ENCODE data around the gene MLN.

Gene MLN

GRCh38 chr6:33813990-33814985 lies 10.5 kb upstream of the MLN start:
- TF ChIP-seq ISL1 (CRISPR knock-in tag; IDR thresholded peaks at IDR 0.05): no peak
- TF ChIP-seq, protein P1, sequence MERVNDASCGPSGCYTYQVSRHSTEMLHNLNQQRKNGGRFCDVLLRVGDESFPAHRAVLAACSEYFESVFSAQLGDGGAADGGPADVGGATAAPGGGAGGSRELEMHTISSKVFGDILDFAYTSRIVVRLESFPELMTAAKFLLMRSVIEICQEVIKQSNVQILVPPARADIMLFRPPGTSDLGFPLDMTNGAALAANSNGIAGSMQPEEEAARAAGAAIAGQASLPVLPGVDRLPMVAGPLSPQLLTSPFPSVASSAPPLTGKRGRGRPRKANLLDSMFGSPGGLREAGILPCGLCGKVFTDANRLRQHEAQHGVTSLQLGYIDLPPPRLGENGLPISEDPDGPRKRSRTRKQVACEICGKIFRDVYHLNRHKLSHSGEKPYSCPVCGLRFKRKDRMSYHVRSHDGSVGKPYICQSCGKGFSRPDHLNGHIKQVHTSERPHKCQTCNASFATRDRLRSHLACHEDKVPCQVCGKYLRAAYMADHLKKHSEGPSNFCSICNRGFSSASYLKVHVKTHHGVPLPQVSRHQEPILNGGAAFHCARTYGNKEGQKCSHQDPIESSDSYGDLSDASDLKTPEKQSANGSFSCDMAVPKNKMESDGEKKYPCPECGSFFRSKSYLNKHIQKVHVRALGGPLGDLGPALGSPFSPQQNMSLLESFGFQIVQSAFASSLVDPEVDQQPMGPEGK (CRISPR knock-in tag; IDR thresholded peaks at IDR 0.05; ENCODE audit: borderline replicate concordance): no peak
- no peak for TF ChIP-seq GLIS3 (CRISPR knock-in tag; IDR thresholded peaks at IDR 0.05)
- TF ChIP-seq TCF4 (CRISPR knock-in tag; IDR thresholded peaks at IDR 0.05; ENCODE audit: borderline replicate concordance): no peak
- TF ChIP-seq ESRRG (CRISPR knock-in tag; IDR thresholded peaks at IDR 0.05): no peak
- TF ChIP-seq CSRNP3 (CRISPR knock-in tag; IDR thresholded peaks at IDR 0.05): no peak
- TF ChIP-seq CREB5 (CRISPR knock-in tag; IDR thresholded peaks at IDR 0.05; ENCODE audit: low read depth): no peak
- no peak for TF ChIP-seq ZNF70 (CRISPR knock-in tag; IDR thresholded peaks at IDR 0.05)
- no peak for ATAC-seq

DNA sequence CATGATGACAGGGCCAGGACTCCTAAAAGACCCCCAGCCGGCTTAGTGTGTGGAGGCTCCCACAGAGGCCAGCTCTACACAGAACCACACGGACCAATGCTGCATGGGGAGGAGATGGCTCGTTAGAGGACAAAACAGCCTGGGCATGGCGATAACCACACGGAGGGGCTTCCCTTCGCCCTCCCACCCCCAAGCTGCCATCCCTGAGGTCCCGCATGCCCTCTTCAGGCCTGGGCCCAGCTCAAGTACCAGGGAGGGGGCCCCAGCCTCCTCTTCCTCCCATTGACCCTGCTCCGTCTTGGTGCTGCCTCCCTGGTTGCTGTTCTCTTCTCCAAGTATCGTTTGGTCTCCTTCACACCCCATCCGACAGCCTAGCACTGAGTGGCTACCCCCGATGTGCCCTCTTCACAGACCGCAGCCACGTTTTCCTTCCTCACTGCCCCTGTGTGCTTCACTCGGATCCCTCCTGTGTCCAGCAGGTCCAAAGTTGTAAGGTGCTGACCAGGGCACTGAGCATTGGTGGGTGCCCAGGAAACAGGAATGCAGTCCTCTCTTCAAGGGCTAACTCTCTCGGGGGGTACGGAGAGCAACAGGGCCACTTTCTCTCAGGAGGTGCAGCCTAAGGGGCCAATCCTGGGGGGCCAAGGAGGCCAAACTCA lies 9.6 kb upstream of the MLN start:
- no peak for ATAC-seq
- TF ChIP-seq, protein P1 (CRISPR knock-in tag; IDR thresholded peaks at IDR 0.05; ENCODE audit: borderline replicate concordance): no peak
- TF ChIP-seq TCF4 (CRISPR knock-in tag; IDR thresholded peaks at IDR 0.05; ENCODE audit: borderline replicate concordance) (no peak), ZNF70 (CRISPR knock-in tag; IDR thresholded peaks at IDR 0.05) (no peak), ZNF8 (CRISPR knock-in tag; IDR thresholded peaks at IDR 0.05) (no peak), OSR1 (CRISPR knock-in tag; IDR thresholded peaks at IDR 0.05) (no peak), CSDC2 (CRISPR knock-in tag; IDR thresholded peaks at IDR 0.05) (no peak), ZNF565 (CRISPR knock-in tag; conservative IDR thresholded peaks at IDR 0.05; ENCODE audit: low read depth) (no peak)

GRCh38 chr6:33812669-33813068 lies 8.9 kb upstream of the MLN start:
- ATAC-seq: peak; percentile 73
- no peak for TF ChIP-seq CSRNP3 (CRISPR knock-in tag; IDR thresholded peaks at IDR 0.05)
- TF ChIP-seq ZFP3 (CRISPR knock-in tag; IDR thresholded peaks at IDR 0.05): 0 out of 2 replicates have a peak, but pooled peaks have one; percentile 38
- no peak for TF ChIP-seq TOX (CRISPR knock-in tag; IDR thresholded peaks at IDR 0.05; ENCODE audit: borderline replicate concordance)
- TF ChIP-seq SNAI2 (CRISPR knock-in tag; IDR thresholded peaks at IDR 0.05): 0 out of 2 replicates have a peak, but pooled peaks have one; percentile 30
- TF ChIP-seq, protein P1 (CRISPR knock-in tag; IDR thresholded peaks at IDR 0.05; ENCODE audit: borderline replicate concordance): no peak
- no peak for TF ChIP-seq PPARA (CRISPR knock-in tag; IDR thresholded peaks at IDR 0.05; ENCODE audit: borderline replicate concordance)
- TF ChIP-seq CSDC2 (CRISPR knock-in tag; IDR thresholded peaks at IDR 0.05): 0 out of 2 replicates have a peak, but pooled peaks have one; percentile 27
